Skeletal muscle satellite cell (primary cell): Measurements from ENCODE around the gene SEMA3B. TPM values are rescaled to one million over a fixed set of nuclear protein-coding genes. Genes with fewer than 3 reads are reported as not detected.
"Not testable (repeated sequence)": the region's sequence is repeated elsewhere in the genome, so short reads cannot be mapped to it uniquely, and the experiment has no call there.

Experiments used
- H3K27me3 ChIP-seq: 2 replicates; pipeline ENCODE4 v1.7.0; 2013; ENCODE audit warnings: low read length; ENCODE audit not compliant: control insufficient read depth, insufficient read depth
- H3K36me3 ChIP-seq: 2 replicates; pipeline ENCODE4 v1.7.0; 2013; ENCODE audit warnings: mild to moderate bottlenecking, control low read depth, low read length; ENCODE audit not compliant: insufficient read depth
- H3K4me1 ChIP-seq: 2 replicates; pipeline ENCODE4 v1.7.0; 2013; ENCODE audit warnings: low read length; ENCODE audit not compliant: control insufficient read depth, insufficient read depth
- H3K4me2 ChIP-seq: 2 replicates; pipeline ENCODE4 v1.7.0; 2013; ENCODE audit warnings: mild to moderate bottlenecking, low read length
- H3K4me3 ChIP-seq: 2 replicates; pipeline ENCODE4 v1.7.0; 2013; ENCODE audit warnings: low read length
- H3K9ac ChIP-seq: 2 replicates; pipeline ENCODE4 v1.7.0; 2013; ENCODE audit warnings: mild to moderate bottlenecking, low read depth, low read length, moderate library complexity
- H3K9me3 ChIP-seq: replicated peaks from 2 replicates; pipeline ENCODE4 v1.7.0; 2013; ENCODE audit warnings: mild to moderate bottlenecking, control low read depth, low read length
- total RNA-seq: library from RNA; depleted of rRNA; stranded (reverse); fragments of >200 nt; gene quantifications from 2 replicates; pipeline ENCODE4 v1.2.3, GENCODE V29; 2012; rRNA removed

The SEMA3B gene
- total RNA-seq = 0.51 and 1.5 TPM in 2 replicates

GRCh38 chr3:50268703-50269451 lies at the start of gene SEMA3B:
Gene SEMA3B (plus strand): TSS chr3:50269147. CDS start chr3:50269241, 94 bp downstream.
- no peaks in the 10 kb centered on the region for H3K36me3 ChIP-seq
- peak within 1 kb of the TSS; percentile 2 for H3K4me3 ChIP-seq
- H3K4me1 ChIP-seq = peaks cover 61% of the 10 kb centered on the region
- H3K4me2 ChIP-seq = peak within 1 kb of the TSS; percentile 54
- H3K9me3 ChIP-seq = no peaks in the 10 kb centered on the region
- no peaks in the 10 kb centered on the region for H3K27me3 ChIP-seq
- no peak within 1 kb of the TSS for H3K9ac ChIP-seq

DNA sequence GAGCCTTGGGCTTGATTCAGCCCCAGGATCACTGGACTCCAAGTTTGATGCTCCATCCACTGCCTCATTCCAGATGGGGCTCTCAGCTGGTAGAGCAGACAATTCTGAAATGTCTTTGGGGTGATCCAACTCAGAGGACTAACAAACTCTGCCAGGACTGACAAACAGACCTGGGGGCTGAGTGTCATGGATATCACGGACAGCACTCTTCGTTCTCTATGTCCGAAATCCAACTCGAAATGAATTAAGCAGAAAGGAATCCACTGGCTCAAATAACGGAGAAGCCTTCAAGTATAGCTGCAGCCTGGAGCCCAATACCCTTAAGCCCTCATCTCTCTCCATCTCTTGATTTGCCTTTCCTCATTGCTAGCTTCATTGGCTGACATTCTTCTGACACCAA lies 49.7 kb upstream of the SEMA3B start:
- H3K4me3 ChIP-seq = no peak overlapping the region
- H3K4me2 ChIP-seq = no peak overlapping the region
- no peaks in the 10 kb centered on the region for H3K36me3 ChIP-seq
- H3K27me3 ChIP-seq = peaks cover 27% of the 10 kb centered on the region
- H3K4me1 ChIP-seq = no peaks in the 10 kb centered on the region
- no peak overlapping the region for H3K9ac ChIP-seq
- H3K9me3 ChIP-seq = no peaks in the 10 kb centered on the region

GRCh38 chr3:50220109-50220508 lies 48.8 kb upstream of the SEMA3B start:
- Histone ChIP-seq H3K9ac (no peak overlapping the region), H3K9me3 (no peaks in the 10 kb centered on the region), H3K4me1 (no peaks in the 10 kb centered on the region), H3K36me3 (no peaks in the 10 kb centered on the region), H3K4me2 (no peak overlapping the region), H3K27me3 (peaks cover 28% of the 10 kb centered on the region), H3K4me3 (no peak overlapping the region)

DNA sequence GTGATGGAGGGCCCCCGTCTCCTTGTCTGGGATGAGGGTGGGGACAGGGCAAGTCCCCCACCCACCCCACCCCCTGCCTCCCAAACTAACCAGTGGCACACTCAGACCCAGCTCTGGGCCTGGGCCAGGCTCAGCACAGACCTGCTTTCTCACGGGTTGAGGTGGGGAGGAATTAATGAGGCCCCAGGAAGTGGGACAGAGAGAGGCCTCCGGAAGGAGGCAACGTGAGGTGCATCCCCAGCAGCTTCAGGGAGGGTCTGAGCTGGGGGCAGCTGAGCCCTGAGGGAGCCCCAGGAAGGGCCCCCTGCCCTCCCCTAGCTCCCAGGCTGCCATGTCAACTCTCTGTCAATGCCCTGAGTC lies 47.9 kb upstream of the SEMA3B start:
- H3K4me3 ChIP-seq = no peak overlapping the region
- H3K27me3 ChIP-seq = peaks cover 28% of the 10 kb centered on the region
- H3K9me3 ChIP-seq = no peaks in the 10 kb centered on the region
- H3K4me1 ChIP-seq = no peaks in the 10 kb centered on the region
- no peaks in the 10 kb centered on the region for H3K36me3 ChIP-seq
- no peak overlapping the region for H3K9ac ChIP-seq
- H3K4me2 ChIP-seq = no peak overlapping the region

GRCh38 chr3:50221411-50222168 lies 47.4 kb upstream of the SEMA3B start:
- Histone ChIP-seq H3K4me1 (peaks cover 3% of the 10 kb centered on the region), H3K4me3 (no peak overlapping the region), H3K4me2 (no peak overlapping the region), H3K9me3 (no peaks in the 10 kb centered on the region), H3K9ac (no peak overlapping the region), H3K36me3 (no peaks in the 10 kb centered on the region), H3K27me3 (peaks cover 23% of the 10 kb centered on the region)

GRCh38 chr3:50222169-50222528 lies 46.8 kb upstream of the SEMA3B start:
- no peaks in the 10 kb centered on the region for H3K9me3 ChIP-seq
- no peak overlapping the region for H3K4me2 ChIP-seq
- H3K4me3 ChIP-seq = no peak overlapping the region
- H3K27me3 ChIP-seq = peaks cover 23% of the 10 kb centered on the region
- H3K9ac ChIP-seq = no peak overlapping the region
- H3K4me1 ChIP-seq = peaks cover 9% of the 10 kb centered on the region
- no peaks in the 10 kb centered on the region for H3K36me3 ChIP-seq

DNA sequence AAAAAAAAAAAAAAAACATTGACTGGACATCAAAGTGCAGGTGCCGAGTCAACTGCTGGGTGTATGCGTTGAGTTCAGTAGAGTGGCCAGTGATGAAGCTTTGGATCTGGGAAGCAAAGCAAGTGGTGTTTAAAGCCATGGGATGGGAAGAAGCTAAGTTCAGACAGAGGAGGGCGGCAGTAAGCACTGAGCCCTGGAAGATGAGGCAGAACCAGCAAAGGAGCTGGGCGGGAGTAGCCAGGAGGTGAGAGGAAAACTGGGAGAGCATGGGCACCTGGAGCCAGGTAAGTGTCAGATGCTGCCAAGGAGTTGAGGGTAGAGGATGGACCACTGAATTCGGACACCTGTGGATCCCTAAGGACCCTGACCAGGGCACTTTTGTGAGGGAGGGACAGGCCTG lies 44.3 kb upstream of the SEMA3B start:
- Histone ChIP-seq H3K36me3 (no peaks in the 10 kb centered on the region), H3K9me3 (no peaks in the 10 kb centered on the region), H3K9ac (no peak overlapping the region), H3K27me3 (peaks cover 16% of the 10 kb centered on the region), H3K4me3 (no peak overlapping the region), H3K4me2 (no peak overlapping the region), H3K4me1 (peaks cover 16% of the 10 kb centered on the region)

DNA sequence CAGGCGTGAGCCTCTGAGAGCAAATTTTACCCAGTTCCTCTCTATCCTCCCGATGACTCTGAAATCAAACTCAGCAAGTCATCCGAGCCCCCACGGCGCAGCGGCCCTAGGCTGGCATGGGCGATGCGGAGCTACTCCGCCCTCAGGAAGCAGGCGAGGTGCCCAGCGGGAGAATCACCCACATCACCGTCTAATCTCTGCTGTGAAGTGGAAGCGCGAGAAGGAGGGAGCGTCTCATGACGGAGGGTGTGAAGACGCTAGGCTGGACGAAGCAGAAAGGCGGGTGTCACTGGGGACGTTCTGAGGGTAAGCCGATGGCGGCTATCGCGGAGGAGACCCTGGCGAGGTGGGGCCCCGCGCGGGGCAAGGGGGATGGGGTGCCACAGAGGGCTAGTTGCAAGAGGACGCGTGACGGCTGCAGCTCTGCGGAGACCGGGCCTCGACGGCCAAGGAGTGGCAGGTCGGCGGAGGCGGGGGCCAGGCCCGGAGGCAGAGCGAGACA lies 42.0 kb upstream of the SEMA3B start:
- no peaks in the 10 kb centered on the region for H3K36me3 ChIP-seq
- H3K4me3 ChIP-seq = peak overlapping the region; percentile 88
- H3K4me2 ChIP-seq = peak overlapping the region; percentile 100
- H3K4me1 ChIP-seq = peaks cover 20% of the 10 kb centered on the region
- H3K9me3 ChIP-seq = no peaks in the 10 kb centered on the region
- H3K9ac ChIP-seq = peak overlapping the region; percentile 28
- H3K27me3 ChIP-seq = peaks cover 16% of the 10 kb centered on the region

- no peaks in the 10 kb centered on the region for H3K9me3 ChIP-seq
- peaks cover 20% of the 10 kb centered on the region for H3K4me1 ChIP-seq
- peak overlapping the region; percentile 87 for H3K9ac ChIP-seq
- H3K4me2 ChIP-seq = peak overlapping the region; percentile 100
- peaks cover 16% of the 10 kb centered on the region for H3K27me3 ChIP-seq
- no peaks in the 10 kb centered on the region for H3K36me3 ChIP-seq
- H3K4me3 ChIP-seq = peak overlapping the region; percentile 88
These were observed 41.4 kb upstream of the SEMA3B start for GRCh38 chr3:50227390-50228183.

DNA sequence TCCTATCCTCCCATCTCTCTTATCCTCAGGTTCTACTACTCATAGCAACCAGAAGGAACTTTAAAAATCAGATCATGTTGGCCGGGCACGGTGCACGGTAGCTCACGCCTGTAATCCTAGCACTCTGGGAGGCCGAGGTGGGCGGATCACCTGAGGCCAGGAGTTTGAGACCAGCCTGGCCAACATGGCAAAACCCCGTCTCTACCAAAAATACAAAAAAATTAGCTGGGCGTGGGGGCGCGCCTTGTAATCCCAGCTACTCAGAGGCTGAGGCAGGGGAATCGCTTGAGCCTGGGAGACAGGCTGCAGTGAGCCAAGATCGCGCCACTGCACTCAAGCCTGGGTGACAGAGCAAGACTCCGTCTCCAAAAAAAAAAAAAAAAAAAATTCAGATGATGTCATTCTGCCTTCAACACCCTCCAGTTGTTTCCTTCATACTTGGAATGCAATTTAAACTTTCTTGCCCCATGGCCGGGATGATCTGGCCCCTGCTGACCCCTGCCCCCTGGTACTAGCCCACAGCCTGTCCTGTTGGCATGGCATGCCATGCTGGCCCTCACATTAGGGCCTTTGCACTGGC lies 40.7 kb upstream of the SEMA3B start:
- not testable (repeated sequence) for H3K36me3 ChIP-seq, H3K9me3 ChIP-seq
- Histone ChIP-seq H3K27me3 (peaks cover 15% of the 10 kb centered on the region), H3K4me1 (peaks cover 20% of the 10 kb centered on the region), H3K4me2 (peak overlapping the region; percentile 100), H3K9ac (peak overlapping the region; percentile 87), H3K4me3 (peak overlapping the region; percentile 88)

- Histone ChIP-seq H3K4me3 (no peak overlapping the region), H3K4me2 (no peak overlapping the region), H3K27me3 (peaks cover 5% of the 10 kb centered on the region), H3K9me3 (no peaks in the 10 kb centered on the region), H3K4me1 (peaks cover 20% of the 10 kb centered on the region), H3K36me3 (no peaks in the 10 kb centered on the region), H3K9ac (no peak overlapping the region)
These were observed 39.5 kb upstream of the SEMA3B start for GRCh38 chr3:50229490-50229889.
